NCI-H2029 (cell line): ENCODE measurements around the gene ZC3HAV1L.
"Not testable (repeated sequence)": the region's sequence is repeated elsewhere in the genome, so short reads cannot be mapped to it uniquely, and the experiment has no call there.

Source experiments
- DNase-seq: peaks from one replicate; lab custom pipeline; 2025; lab: John Stamatoyannopoulos, UW

The ZC3HAV1L gene

DNA sequence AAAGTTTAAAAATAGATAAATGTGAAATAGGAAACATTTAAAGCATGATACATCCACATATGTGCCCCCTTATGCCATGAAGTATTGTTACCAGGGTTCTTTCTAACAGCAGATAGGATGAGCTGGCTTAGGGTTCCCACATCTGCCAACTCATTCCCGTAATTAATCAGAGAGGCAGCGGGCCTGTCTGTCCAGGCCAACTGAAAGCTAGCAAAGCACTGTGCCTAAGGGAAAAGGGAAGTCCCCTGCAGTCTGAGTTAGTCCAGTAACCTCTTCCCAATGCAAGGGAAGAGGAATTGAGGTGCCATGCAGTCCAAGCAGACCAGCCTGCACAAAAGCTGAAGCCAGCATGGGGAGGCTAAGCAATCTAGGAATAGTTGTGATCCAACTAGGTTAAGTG, 18.3 kb upstream of the ZC3HAV1L start:
- no peak for DNase-seq

DNA sequence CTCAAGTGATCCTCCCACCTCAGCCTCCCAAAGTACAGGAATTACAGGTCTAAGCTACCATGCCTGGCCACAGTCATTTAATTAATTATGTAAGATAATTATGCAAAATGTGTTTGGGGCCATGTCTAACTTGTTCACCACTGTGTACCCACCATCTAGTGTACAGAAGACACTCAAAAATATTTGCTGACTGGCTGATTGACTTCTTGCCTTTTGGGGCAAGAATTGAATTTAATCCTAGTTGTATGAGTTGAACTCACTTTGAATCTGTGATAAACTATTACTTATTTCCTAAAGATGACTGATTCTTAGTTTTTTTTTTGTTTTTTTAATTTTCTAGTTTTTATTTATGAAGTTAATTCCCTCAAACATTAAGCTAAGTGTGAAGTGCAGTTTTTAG, 15.8 kb upstream of the ZC3HAV1L start:
- no peak for DNase-seq

DNA sequence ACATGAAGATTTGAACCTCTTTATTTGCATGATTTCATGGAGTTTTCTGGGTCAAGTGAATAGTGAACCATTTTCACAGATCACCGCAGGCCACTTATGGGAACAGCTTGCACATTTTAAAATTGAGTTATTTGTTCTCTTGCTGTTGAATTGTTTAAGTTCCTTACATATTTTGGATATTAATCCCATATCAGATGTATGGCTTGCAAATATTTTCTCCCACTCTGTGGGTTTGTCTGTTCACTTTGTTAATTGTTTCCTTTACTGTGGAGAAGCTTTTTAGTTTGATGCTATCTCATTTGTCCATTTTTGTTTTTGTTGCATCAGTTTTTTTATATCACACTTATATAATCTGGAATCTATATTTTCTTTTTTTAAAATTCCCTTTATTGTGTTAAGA, 14.1 kb upstream of the ZC3HAV1L start:
- DNase-seq, result no peak

DNA sequence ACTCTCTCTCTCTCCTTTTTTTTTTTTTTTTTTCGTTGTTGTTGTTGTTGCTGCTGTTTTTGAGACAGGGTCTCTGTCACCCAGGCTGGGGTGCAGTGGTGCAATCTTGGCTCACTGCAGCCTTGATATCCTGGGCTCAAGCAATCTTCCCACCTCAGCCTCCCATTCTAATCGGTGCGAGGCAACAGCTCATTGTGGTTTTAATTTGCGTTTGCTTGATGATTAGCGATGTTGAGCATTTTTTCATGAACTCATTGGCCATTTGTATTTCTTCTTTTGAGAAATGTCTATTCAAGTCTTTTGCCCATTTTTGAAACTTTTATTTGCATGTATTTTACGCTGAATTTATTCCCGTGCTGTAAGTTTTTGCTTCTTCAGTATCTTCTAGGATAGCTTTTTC, 13.3 kb upstream of the ZC3HAV1L start:
- DNase-seq, result no peak

DNA sequence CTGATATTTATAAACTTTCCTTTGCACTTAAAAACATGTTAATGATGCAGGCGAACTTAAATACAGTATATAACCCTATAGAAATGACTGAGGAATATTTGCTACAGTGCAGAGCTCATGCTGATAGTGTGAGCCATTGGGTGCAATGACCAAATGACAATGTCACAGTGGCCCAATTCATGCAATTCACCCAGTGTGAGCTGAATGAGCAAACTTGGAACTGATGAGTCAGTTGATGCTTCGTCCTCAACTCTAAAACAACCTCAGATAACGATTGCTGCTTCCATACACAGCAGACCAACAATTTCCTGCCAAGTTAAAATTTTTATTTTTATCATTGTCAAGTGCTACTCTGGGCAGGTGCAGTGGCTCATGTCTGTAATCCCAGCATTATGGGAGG, 12.1 kb upstream of the ZC3HAV1L start:
- no peak for DNase-seq

DNA sequence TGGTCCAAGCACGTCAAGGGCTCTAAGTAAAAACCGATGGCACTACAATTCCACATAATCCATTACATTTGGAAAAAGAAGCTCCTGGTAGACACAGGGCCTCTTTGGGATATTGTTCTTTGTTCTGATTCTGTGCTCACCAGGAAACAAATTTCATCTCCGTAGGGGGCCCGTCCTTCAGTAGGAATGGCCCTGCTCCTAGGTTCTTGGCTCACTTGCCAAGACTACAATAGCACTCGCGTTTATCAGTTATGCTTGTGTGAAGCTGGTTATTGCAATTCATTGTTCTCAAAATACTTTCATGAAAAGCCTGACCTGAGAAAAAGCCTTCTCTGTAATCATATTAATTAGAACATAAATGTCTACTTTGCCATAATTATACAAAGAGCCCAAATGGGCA, 10.3 kb upstream of the ZC3HAV1L start:
- no peak for DNase-seq

DNA sequence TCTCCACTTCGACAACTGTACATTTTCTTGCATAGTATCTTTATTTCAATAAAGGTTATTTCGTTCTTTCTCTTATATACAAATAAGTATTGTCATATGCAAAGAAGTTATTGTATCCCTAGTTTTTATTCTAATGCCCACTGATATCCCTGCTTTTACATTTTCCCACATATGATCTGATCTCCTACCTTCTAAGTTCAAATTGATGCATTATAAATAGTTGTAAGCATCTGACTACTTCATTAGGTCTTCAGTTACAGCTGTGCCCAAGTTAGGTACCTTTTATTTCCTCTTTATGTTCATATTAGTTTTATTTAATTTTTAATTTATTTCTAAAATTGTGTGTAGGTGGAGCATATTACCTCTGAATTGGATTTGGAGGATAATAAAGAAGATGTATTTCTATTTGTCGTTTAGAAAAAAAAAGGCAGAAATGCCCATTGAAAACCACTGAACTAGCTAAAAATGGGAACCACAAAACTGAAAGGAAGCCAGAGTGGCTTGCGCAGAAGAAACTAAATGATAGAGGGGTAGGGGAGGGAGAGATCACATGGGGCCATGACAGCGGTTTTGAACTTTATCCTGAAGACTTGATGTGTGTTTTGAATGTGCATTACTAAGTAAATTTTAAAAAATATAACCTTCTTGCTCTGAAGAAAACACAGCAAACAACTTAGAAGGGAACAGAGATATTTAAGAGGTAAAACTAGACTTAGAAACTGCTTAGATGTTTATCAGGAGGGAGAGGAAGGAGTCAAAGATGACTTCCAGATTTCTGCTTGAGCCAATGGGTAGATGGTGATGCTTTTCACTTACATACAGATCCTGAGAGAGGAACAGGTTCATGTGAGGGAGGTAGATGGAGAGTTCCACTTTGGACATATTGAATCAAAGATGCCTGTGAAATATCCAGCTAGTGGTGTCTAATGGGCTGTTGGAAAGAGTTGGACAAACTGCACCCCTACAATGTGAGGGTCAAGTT, 9.3 kb upstream of the ZC3HAV1L start:
- DNase-seq, result no peak

DNA sequence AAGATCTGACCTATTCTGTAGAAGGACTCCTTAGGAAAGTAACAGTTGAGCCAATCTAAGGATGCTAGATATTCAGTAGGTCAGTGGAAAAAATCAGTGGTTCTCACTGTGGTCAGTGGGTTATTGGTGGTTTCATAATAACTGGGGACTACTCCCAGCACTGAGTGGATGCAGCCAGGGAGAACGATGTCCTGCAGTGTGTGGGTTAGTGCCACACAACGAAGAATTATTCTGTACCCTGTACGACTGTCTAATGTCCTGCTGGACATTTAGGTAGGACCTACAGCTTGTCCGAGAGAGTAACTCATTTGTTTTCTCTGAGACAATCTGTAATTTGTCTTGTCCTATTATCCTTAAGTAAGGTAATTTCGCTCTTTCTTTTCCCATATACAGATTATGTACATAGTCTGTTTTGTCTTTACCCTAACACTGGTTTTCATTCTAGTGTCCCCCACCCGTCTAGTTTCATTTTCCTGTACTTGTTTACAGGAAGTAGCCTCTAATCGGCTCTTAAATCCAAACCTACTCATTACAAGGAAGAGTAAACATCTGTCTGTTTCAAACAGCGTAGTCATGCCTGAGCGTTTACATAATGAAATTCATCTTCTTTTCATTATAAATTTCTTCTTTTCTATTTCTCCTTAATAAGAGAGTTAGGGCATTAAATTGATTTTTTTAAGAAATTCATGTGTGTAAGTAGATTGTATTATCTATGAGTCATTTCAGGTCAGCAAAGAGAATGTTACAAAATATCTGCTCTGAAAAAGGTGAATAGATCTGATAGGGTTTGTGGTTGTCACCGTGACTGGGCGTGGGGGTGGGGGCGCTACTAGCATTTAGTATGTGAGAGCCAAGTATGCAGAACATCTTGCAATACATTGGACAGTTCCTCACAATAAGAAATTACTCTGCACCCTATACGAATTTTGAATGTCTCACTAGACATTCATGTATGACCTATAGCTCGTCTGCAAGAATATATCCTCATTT, 8.3 kb upstream of the ZC3HAV1L start:
- peak; percentile 88 for DNase-seq

DNA sequence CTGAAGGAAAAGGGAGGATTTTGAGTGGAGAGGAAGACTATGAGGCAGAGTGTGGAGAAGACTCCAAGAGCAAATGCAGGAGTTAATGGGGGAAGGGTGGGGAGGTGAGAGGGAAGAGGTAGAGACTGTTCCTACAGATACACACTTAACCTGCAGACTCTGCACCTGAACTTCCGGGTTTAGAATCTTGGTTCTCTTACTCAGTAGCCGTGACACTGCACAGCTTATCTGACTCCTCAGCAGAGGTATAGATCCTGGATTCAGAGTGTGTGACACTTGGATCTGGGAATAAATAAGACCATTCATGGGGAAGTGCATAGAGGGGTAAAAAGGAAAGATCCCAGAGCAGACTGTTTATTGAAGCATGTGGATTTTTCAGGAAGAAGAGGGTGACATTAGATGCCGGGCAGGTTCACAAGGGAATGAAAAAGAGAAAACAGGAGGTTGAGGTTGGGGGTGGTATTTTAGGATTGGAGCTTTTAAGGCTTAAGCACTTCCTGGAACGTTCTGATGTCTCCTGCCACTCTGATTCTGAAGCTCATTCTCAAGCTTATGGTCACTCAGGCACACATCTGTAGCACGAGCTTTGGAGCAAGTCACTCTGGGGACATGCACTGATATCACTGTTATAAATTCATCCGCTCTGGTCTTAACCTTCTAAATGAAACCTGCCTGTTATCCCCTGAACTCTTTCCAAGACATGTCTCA, 5.7 kb upstream of the ZC3HAV1L start:
- DNase-seq, result no peak

DNA sequence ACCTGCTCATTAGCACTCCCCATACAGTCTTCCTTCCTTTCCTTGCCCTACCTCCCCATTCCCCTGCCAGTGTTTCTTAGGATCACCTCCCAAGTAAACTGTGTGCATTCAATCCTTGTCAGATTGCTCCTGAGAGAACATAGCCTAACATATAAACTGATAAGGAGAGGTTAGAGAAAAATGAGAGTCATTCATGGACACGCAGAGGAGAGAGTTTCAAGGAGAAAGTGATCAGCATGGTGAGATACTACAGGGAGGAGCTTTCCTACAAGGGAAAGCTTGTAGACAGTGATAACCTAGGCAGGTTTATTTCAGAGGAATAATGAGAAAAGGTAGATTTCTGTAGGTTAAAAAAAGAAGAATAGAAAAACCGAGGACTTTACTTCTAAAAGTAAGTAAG, 2.8 kb upstream of the ZC3HAV1L start:
- DNase-seq, result no peak

DNA sequence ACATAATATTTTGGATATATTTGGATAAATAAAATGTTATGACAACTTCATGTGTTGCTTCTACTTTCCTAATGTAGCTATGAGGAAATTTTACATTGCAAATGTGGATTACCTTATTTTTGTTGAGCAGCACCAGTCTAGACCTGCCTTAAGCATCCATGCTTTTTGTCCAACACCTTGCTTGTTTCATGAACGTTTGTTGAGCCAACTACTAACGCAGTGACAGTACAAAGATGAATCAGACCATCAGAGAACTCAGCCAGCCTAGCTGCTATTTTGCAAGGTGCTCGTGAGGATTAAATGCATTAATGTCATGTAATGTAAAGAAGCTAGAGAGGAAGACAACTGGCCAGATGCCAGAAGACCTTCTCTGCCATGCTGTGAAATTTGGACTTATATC, 1.1 kb upstream of the ZC3HAV1L start:
- no peak for DNase-seq

DNA sequence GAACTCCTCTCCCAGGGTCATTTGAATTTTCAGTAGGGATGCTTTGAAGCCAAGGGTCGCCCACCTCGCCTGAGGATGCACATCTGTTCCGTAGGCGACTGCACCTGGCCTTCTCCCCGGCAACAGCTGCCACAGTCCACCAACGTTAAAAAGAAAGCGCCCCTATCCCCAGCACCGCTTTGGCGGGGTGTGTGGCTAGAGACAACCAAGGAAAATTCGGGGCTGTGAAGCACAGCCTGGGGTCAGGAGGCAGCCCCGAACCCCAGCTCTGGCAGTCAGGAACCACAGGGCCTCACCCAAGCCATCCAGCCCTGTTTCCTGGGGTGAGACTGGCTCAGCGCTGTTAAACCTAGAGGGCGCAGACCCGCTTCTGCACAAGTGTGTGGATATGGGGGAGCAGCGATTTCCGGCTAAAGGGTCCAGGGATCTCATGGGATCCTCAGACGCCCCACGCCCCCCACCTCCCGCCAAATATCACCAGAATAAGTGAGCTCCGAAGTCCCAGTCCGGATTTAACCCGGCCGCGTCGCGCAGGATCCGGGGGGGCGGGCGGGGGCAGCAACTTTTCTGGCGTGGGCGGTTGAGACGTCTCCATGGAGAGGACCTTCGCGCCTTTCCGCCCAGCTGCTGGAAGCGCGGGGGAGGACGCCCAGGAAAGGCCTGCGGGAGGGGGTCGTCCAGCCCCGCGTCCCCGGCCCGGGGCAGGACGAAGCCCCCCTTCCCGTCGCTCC, 822 bp downstream of the ZC3HAV1L start:
- no peak for DNase-seq

DNA sequence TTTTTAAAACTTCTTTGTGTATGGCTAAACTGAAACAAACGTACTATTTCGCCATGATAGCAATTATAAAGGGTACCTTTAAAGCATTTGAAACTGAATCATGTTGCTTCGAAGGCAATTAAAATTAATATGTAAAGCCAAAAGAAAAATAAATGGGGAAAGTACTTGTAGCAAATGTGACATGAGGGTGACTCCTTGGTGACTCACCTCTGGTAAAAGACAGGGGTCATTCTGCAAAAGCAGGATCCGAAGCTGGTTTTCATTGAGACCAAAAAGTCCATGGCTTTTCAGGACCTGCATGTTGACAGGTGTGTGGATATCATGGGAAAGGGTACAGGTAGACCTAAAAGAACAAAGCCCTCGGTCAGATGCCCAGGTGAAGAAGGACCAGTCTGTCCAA, 1.5 kb downstream of the ZC3HAV1L start:
- no peak for DNase-seq

DNA sequence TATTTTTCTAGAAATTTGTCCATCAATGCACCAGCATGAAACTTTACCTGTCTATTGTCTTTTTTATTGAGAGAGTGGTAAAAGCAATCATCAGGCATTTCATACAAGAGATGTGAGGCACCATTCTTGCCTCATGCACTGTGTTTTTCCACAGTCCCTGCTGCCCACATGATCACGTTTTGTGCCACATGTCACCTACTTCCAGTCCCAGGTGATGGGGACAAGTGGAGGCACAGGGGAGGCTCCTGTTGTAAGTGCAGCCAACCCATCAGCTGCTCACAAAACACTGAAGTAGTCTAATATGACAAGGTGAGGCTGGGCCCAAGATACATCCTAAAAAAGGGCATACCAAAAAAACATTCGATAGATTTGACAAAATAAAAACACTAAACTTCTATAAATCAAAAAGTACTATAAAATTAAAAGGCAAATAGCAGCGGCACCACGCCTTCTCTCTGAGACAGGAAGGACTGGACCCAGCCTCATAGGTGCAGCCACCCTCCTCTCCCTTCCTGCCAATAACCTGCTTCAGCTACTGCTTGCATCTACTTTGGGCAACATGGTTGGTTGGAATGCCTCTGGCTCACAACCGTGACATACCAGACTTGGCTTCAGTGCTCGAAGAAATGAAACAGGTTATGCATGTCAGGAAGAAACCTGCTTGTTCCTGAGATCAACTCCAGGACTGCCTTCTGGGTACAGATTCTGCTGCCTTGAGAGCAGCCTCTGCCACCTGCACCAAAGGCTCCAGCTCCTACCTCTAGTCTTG, 2.3 kb downstream of the ZC3HAV1L start:
- no peak for DNase-seq

DNA sequence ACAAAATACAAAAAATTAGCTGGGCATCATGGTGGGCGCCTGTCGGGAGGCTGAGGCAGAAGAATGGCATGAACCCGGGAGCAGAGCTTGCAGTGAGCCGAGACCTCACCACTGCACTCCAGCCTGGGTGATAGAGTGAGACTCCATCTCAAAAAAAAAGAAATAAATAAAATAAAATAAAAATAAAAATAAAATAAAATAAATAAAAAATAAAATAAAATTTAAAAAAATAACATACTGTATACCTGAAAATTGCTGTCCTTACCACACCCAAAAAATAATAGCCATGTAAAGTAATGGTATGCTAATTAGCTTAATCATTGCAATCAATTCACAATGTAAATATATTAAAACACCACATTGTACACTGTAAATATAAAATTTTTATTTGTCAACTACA, 3.4 kb downstream of the ZC3HAV1L start:
- DNase-seq, result no peak

DNA sequence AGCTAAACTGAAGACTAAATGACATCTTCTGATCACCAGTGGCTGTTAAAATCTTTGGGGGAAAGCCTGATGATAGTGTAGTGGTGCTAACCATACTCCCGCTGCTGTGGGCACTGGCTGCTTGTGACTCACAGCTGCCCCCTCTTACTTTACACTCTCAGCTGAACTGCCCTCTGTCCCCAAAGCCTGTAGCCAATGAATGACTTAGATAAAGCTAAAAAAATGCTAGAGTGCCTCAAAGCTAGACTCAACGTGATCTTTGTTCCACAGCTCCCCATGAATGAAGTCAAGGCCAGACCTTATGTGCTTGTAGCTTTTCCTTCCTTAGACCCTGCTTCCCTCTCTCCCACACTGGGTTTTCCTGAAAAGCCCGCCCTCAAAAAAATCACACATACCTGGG, 6.5 kb downstream of the ZC3HAV1L start:
- no peak for DNase-seq

DNA sequence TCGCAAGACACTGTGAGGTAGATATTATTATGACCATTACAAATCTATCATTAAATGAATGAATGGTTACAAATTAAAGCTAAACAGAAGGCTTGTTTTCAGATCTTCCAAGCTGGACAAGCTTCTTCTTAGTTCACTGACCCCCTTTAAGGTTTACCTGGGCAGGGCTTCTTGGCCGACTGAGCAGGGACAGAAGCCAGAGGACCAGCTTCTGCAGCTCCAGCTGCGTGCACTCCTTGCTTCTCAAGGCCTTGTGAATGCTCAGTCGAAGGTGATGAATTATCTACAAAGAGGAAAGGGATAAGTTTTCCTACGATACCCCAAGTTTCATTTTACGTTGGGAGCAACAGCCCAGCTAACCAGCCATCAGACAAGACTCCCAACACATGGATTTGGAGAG, 9.3 kb downstream of the ZC3HAV1L start:
- no peak for DNase-seq

DNA sequence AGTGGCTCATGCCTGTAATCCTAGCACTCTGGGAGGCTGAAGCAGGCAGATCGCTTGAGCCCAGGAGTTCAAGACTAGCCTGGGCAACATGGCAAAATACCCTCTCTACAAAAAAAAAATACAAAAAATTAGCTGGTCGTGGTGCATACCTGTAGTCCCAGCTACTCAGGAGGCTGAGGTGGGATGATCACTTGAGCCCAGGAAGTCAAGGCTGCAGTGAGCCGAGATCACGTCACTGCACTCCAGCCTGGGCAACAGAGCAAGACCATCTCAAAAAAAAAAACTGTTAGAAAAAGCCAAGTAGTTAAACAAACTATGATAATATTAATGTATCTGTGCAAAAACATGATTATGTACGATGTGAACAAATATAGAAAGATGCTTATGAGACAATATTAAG, 10.0 kb downstream of the ZC3HAV1L start:
- not testable (repeated sequence) for DNase-seq

DNA sequence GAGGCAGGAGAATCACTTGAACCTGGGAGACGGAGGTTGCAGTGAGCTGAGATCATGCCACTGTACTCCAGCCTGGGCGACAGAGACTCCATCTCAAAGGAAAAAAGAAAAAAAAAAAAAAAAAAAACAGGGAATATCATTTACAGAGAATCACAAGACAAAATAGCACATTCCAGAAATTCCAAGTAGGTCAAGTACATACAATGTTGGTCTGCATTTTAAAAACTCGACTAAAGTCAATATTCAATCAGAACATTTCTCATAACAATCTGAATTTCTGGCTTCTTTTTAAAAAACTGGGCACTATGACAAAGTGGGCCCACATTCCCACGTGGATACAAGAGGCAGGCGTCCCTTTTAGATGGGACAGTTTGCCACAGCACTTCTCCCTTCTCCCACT, 12.8 kb downstream of the ZC3HAV1L start:
- no peak for DNase-seq

DNA sequence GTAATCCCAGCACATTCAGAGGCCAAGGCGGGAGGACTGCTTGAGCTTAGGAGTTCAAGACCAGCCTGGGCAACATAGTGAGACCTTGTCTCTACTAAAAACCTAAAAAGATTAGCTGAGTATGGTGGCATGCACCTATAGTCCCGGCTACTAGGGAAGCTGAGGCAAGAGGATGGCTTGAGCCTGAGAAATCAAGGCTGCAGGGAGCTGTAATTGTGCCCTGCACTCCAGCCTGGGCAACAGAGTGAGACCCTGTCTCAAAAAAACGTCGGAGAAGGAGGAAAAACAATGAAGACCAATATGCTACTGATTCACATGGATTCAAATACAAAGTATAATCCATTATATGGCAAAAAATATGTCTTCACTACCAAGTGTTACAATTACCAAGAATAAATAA, 13.6 kb downstream of the ZC3HAV1L start:
- DNase-seq, result no peak

DNA sequence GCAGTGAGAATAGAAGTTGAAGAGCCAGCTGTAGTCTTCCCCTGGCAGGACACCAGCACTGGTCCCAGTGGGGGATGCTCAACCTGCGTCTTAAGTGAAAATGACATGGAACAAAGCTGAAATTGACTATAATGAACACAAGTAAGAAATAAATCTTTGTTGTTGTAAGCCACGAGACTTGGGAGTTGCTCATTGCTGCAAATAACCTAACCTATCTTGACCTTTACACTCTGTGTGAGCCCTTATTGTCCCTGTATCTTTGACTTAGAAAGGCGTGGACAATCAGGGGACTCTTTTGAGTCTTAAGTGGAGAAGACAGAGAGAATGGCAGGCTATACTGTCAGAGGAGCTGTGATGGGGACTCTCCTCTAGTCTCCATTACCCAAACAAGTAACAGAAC, 16.9 kb downstream of the ZC3HAV1L start:
- no peak for DNase-seq
